ENCODE results near the gene WDR18.

The WDR18 gene

GRCh38 chr19:1000095-1000494, 15.9 kb downstream of the WDR18 start, which contains the start of gene GRIN3B:
TSS of gene GRIN3B (plus strand) at chr19:1000419. CDS start at chr19:1000438, 19 bp downstream.
- Mint-ChIP-seq H3K9me3 (no peaks in the 10 kb centered on the region), H3K36me3 (no peaks in the 10 kb centered on the region), H3K4me3 (peak within 1 kb of the TSS; percentile 71), H3K27me3 (peaks cover 22% of the 10 kb centered on the region), H3K4me1 (peaks cover 16% of the 10 kb centered on the region), H3K27ac (peak within 1 kb of the TSS; percentile 13)
- DNase-seq (ENCODE audit: low spot score in 2 of 2) (peak in 1 of 2 donors; percentile 49), ATAC-seq (ENCODE audit: low read depth) (peak; percentile 54)

GRCh38 chr19:1000591-1001537, 16.7 kb downstream of the WDR18 start:
- no peaks in the 10 kb centered on the region for H3K9me3 Mint-ChIP-seq
- H3K27me3 Mint-ChIP-seq, result peaks cover 22% of the 10 kb centered on the region
- H3K4me3 Mint-ChIP-seq, result peak overlapping the region; percentile 71
- no peaks in the 10 kb centered on the region for H3K36me3 Mint-ChIP-seq
- H3K4me1 Mint-ChIP-seq, result peaks cover 16% of the 10 kb centered on the region
- ATAC-seq (ENCODE audit: low read depth) (no peak), DNase-seq (ENCODE audit: low spot score in 2 of 2) (peak in 1 of 2 donors; percentile 54)
- peak overlapping the region; percentile 13 for H3K27ac Mint-ChIP-seq

GRCh38 chr19:1001538-1002166, 17.5 kb downstream of the WDR18 start:
- Mint-ChIP-seq H3K36me3 (no peaks in the 10 kb centered on the region), H3K27ac (no peak overlapping the region), H3K4me1 (peaks cover 12% of the 10 kb centered on the region), H3K27me3 (peaks cover 20% of the 10 kb centered on the region), H3K4me3 (peak overlapping the region; percentile 71), H3K9me3 (no peaks in the 10 kb centered on the region)
- DNase-seq (ENCODE audit: low spot score in 2 of 2), result peak; percentile 79 to 88
- ATAC-seq (ENCODE audit: low read depth), result peak; percentile 71

GRCh38 chr19:1002600-1002999, 18.5 kb downstream of the WDR18 start:
- ATAC-seq (ENCODE audit: low read depth) (no peak), DNase-seq (ENCODE audit: low spot score in 2 of 2) (no peak)
- Mint-ChIP-seq H3K27me3 (peaks cover 20% of the 10 kb centered on the region), H3K36me3 (peaks cover 5% of the 10 kb centered on the region), H3K4me3 (no peak overlapping the region), H3K27ac (no peak overlapping the region), H3K4me1 (peaks cover 10% of the 10 kb centered on the region), H3K9me3 (no peaks in the 10 kb centered on the region)

- no peak overlapping the region for H3K4me3 Mint-ChIP-seq
- peaks cover 10% of the 10 kb centered on the region for H3K4me1 Mint-ChIP-seq
- ATAC-seq (ENCODE audit: low read depth), result no peak
- DNase-seq (ENCODE audit: low spot score in 2 of 2), result no peak
- peaks cover 20% of the 10 kb centered on the region for H3K27me3 Mint-ChIP-seq
- H3K36me3 Mint-ChIP-seq, result peaks cover 5% of the 10 kb centered on the region
- no peaks in the 10 kb centered on the region for H3K9me3 Mint-ChIP-seq
- no peak overlapping the region for H3K27ac Mint-ChIP-seq
These were observed 19.1 kb downstream of the WDR18 start for GRCh38 chr19:1003283-1003682.

GRCh38 chr19:1004204-1004802, 20.2 kb downstream of the WDR18 start:
- Mint-ChIP-seq H3K27me3 (peaks cover 13% of the 10 kb centered on the region), H3K4me3 (no peak overlapping the region), H3K4me1 (peaks cover 10% of the 10 kb centered on the region), H3K36me3 (peaks cover 5% of the 10 kb centered on the region), H3K9me3 (no peaks in the 10 kb centered on the region), H3K27ac (no peak overlapping the region)
- no peak for DNase-seq (ENCODE audit: low spot score in 2 of 2)
- no peak for ATAC-seq (ENCODE audit: low read depth)

GRCh38 chr19:1004803-1005664, 20.9 kb downstream of the WDR18 start:
- no peaks in the 10 kb centered on the region for H3K9me3 Mint-ChIP-seq
- H3K4me3 Mint-ChIP-seq, result no peak overlapping the region
- H3K27ac Mint-ChIP-seq, result no peak overlapping the region
- ATAC-seq (ENCODE audit: low read depth), result no peak
- H3K4me1 Mint-ChIP-seq, result peaks cover 10% of the 10 kb centered on the region
- H3K36me3 Mint-ChIP-seq, result peaks cover 7% of the 10 kb centered on the region
- H3K27me3 Mint-ChIP-seq, result peaks cover 12% of the 10 kb centered on the region
- DNase-seq (ENCODE audit: low spot score in 2 of 2), result no peak

GRCh38 chr19:1006711-1007398, 22.7 kb downstream of the WDR18 start:
- Mint-ChIP-seq H3K36me3 (peaks cover 9% of the 10 kb centered on the region), H3K9me3 (no peaks in the 10 kb centered on the region), H3K27ac (no peak overlapping the region), H3K4me3 (no peak overlapping the region), H3K27me3 (peaks cover 8% of the 10 kb centered on the region), H3K4me1 (peaks cover 7% of the 10 kb centered on the region)
- ATAC-seq (ENCODE audit: low read depth) (no peak), DNase-seq (ENCODE audit: low spot score in 2 of 2) (no peak)

- H3K27me3 Mint-ChIP-seq, result peaks cover 5% of the 10 kb centered on the region
- H3K27ac Mint-ChIP-seq, result no peak overlapping the region
- no peak overlapping the region for H3K4me3 Mint-ChIP-seq
- peaks cover 5% of the 10 kb centered on the region for H3K4me1 Mint-ChIP-seq
- H3K36me3 Mint-ChIP-seq, result peaks cover 9% of the 10 kb centered on the region
- DNase-seq (ENCODE audit: low spot score in 2 of 2), result no peak
- no peaks in the 10 kb centered on the region for H3K9me3 Mint-ChIP-seq
- no peak for ATAC-seq (ENCODE audit: low read depth)
These were observed 23.5 kb downstream of the WDR18 start for GRCh38 chr19:1007399-1008251.

- Mint-ChIP-seq H3K9me3 (no peaks in the 10 kb centered on the region), H3K27me3 (peaks cover 3% of the 10 kb centered on the region), H3K36me3 (peaks cover 9% of the 10 kb centered on the region), H3K4me3 (no peak overlapping the region), H3K27ac (no peak overlapping the region), H3K4me1 (peaks cover 3% of the 10 kb centered on the region)
- ATAC-seq (ENCODE audit: low read depth) (no peak), DNase-seq (ENCODE audit: low spot score in 2 of 2) (no peak)
These were observed 24.3 kb downstream of the WDR18 start for GRCh38 chr19:1008268-1009040.

- Mint-ChIP-seq H3K4me3 (no peak overlapping the region), H3K27ac (no peak overlapping the region), H3K9me3 (no peaks in the 10 kb centered on the region), H3K27me3 (no peaks in the 10 kb centered on the region), H3K36me3 (peaks cover 9% of the 10 kb centered on the region), H3K4me1 (no peaks in the 10 kb centered on the region)
- DNase-seq (ENCODE audit: low spot score in 2 of 2) (no peak), ATAC-seq (ENCODE audit: low read depth) (no peak)
These were observed 25.2 kb downstream of the WDR18 start for GRCh38 chr19:1009041-1009980.

All from memory B cell (primary cell).